CD14-positive monocyte (primary cell): Measurements from ENCODE around the gene CFL1. TPM values are rescaled to one million over a fixed set of nuclear protein-coding genes. Genes with fewer than 3 reads are reported as not detected.

Experiments
- DNase-seq, 3 donors: peaks; one replicate each; pipeline ENCODE4 v3.0.0-alpha.2; 2011 to 2022
- H2AFZ ChIP-seq: 2 replicates; pipeline ENCODE4 v1.6.0; 2012; ENCODE audit warnings: mild to moderate bottlenecking, low read depth, low read length, inconsistent platforms; ENCODE audit not compliant: insufficient read depth, poor library complexity, severe bottlenecking
- H3K27ac ChIP-seq, 2 donors: 1 replicate in 1 of 2; 2 replicates in 1 of 2; pipeline ENCODE4 v1.5.1; 2012 to 2013; ENCODE audit warnings: low read length in 2 of 2, control low read depth in 1 of 2, inconsistent platforms in 1 of 2, low read depth in 1 of 2, mild to moderate bottlenecking in 1 of 2
- H3K27me3 ChIP-seq, 2 donors: one replicate each; pipeline versions ENCODE4 v1.6.0 to v1.6.1; 2011 to 2013; ENCODE audit warnings: low read length in 2 of 2; ENCODE audit not compliant: control insufficient read depth in 2 of 2, insufficient read depth in 2 of 2
- H3K36me3 ChIP-seq, 2 donors: replicated peaks in 1 of 2; 1 replicate in 1 of 2; 2 replicates in 1 of 2; pipeline versions ENCODE4 v1.5.1 to v1.6.1; 2012 to 2013; ENCODE audit warnings: low read length in 2 of 2, control low read depth in 1 of 2, inconsistent platforms in 1 of 2, mild to moderate bottlenecking in 1 of 2; ENCODE audit not compliant: insufficient read depth in 2 of 2, control insufficient read depth in 1 of 2
- H3K4me1 ChIP-seq, 2 donors: 1 replicate in 1 of 2; 2 replicates in 1 of 2; pipeline versions ENCODE4 v1.5.1 to v1.6.1; 2012 to 2013; ENCODE audit warnings: low read length in 2 of 2, control low read depth in 1 of 2, inconsistent platforms in 1 of 2, mild to moderate bottlenecking in 1 of 2, moderate library complexity in 1 of 2; ENCODE audit not compliant: insufficient read depth in 2 of 2, control insufficient read depth in 1 of 2
- H3K4me2 ChIP-seq: replicated peaks from 2 replicates; pipeline ENCODE3; 2012; ENCODE audit warnings: low read length, moderate library complexity, mild to moderate bottlenecking; ENCODE audit not compliant: poor library complexity, severe bottlenecking; ENCODE audit errors: extremely low read depth
- H3K4me3 ChIP-seq, 3 experiments: fragments of 200-600 bp in 1 of 3; sonication (generic) in 1 of 3; replicated peaks in 1 of 3; 1 replicate in 2 of 3; 2 replicates in 1 of 3; pipeline ENCODE4 v1.5.1; 2011 to 2013; ENCODE audit warnings: low read length in 3 of 3, mild to moderate bottlenecking in 3 of 3, control low read depth in 2 of 3, low read depth in 2 of 3, inconsistent platforms in 1 of 3, moderate library complexity in 1 of 3
- H3K79me2 ChIP-seq: 2 replicates; pipeline ENCODE4 v1.6.0; 2012; ENCODE audit warnings: mild to moderate bottlenecking, control low read depth, inconsistent platforms, low read length, moderate library complexity; ENCODE audit not compliant: insufficient read depth
- H3K9ac ChIP-seq: 2 replicates; pipeline ENCODE4 v1.6.0; 2017; ENCODE audit warnings: low read length, mild to moderate bottlenecking; ENCODE audit not compliant: insufficient read depth, poor library complexity, severe bottlenecking
- H3K9me3 ChIP-seq, 2 donors: replicated peaks in 1 of 2; 1 replicate in 1 of 2; 2 replicates in 1 of 2; pipeline versions ENCODE4 v1.5.1 to v1.6.1; 2012 to 2013; ENCODE audit warnings: low read length in 2 of 2, control low read depth in 1 of 2; ENCODE audit not compliant: control insufficient read depth in 1 of 2, insufficient read depth in 1 of 2
- H4K20me1 ChIP-seq: 2 replicates; pipeline ENCODE4 v1.6.0; 2012; ENCODE audit warnings: mild to moderate bottlenecking, low read length, control low read depth, moderate library complexity; ENCODE audit not compliant: insufficient read depth
- H3K27ac Mint-ChIP-seq, 7 donors: one replicate each; pipeline ENCODE4 v1.8.0; 2020; ENCODE audit warnings: mild to moderate bottlenecking in 7 of 7, mixed read lengths in 7 of 7, moderate library complexity in 6 of 7, inconsistent platforms in 2 of 7
- H3K27me3 Mint-ChIP-seq, 3 donors: one replicate each; pipeline ENCODE4 v1.8.0; 2021 to 2022; ENCODE audit warnings: low read depth in 3 of 3, mild to moderate bottlenecking in 3 of 3, mixed read lengths in 3 of 3, moderate library complexity in 3 of 3, inconsistent platforms in 1 of 3
- H3K36me3 Mint-ChIP-seq, 2 donors: one replicate each; pipeline ENCODE4 v1.8.0; 2020; ENCODE audit warnings: mixed read lengths in 2 of 2, inconsistent platforms in 1 of 2, mild to moderate bottlenecking in 1 of 2
- H3K4me1 Mint-ChIP-seq: one replicate; pipeline ENCODE4 v1.8.0; 2020; ENCODE audit warnings: mild to moderate bottlenecking, mixed read lengths
- H3K4me3 Mint-ChIP-seq, 2 donors: one replicate each; pipeline ENCODE4 v1.8.0; 2020; ENCODE audit warnings: mild to moderate bottlenecking in 2 of 2, mixed read lengths in 2 of 2, moderate library complexity in 1 of 2
- H3K9me3 Mint-ChIP-seq, 7 donors: one replicate each; pipeline ENCODE4 v1.8.0; 2020 to 2022; ENCODE audit warnings: mixed read lengths in 7 of 7, mild to moderate bottlenecking in 6 of 7, moderate library complexity in 6 of 7, inconsistent platforms in 2 of 7
- WGBS: methylation state at CpG from one replicate; pipeline ENCODE4 v1.1.5; 2013; ENCODE audit warnings: missing lambda C conversion rate; ENCODE audit not compliant: insufficient coverage; 5-methylcytosine and 5-hydroxymethylcytosine counted together
- intact Hi-C, 2 donors: fragments of 100-400 bp; cut with micrococcal nuclease; formaldehyde crosslinking; loops; one replicate each; pipeline versions ENCODE4 v1.15.0 to v1.15.1; 2023
- polyA plus RNA-seq, 3 donors: library from polyadenylated mRNA; depleted of rRNA in 1 of 3; unstranded in 2 of 3; stranded (reverse) in 1 of 3; fragments of 300-500 nt in 2 of 3; fragments of >200 nt in 1 of 3; fragmentation: Illumina TruSeq in 2 of 3; gene quantifications; 1 replicate in 2 of 3; 2 replicates in 1 of 3; pipeline ENCODE4 v1.2.3, GENCODE V29; 2012 to 2021
- TF ChIP-seq, protein P1 (sequence below): fragments of 200-600 bp; IDR thresholded peaks from one replicate; pipeline ENCODE4 v1.8.0; 2022; ENCODE audit warnings: antibody characterized with exemption, mild to moderate bottlenecking

Gene CFL1
- polyA plus RNA-seq, 3 donors, result 1,281 to 2,233 (median 1,889) TPM

DNA sequence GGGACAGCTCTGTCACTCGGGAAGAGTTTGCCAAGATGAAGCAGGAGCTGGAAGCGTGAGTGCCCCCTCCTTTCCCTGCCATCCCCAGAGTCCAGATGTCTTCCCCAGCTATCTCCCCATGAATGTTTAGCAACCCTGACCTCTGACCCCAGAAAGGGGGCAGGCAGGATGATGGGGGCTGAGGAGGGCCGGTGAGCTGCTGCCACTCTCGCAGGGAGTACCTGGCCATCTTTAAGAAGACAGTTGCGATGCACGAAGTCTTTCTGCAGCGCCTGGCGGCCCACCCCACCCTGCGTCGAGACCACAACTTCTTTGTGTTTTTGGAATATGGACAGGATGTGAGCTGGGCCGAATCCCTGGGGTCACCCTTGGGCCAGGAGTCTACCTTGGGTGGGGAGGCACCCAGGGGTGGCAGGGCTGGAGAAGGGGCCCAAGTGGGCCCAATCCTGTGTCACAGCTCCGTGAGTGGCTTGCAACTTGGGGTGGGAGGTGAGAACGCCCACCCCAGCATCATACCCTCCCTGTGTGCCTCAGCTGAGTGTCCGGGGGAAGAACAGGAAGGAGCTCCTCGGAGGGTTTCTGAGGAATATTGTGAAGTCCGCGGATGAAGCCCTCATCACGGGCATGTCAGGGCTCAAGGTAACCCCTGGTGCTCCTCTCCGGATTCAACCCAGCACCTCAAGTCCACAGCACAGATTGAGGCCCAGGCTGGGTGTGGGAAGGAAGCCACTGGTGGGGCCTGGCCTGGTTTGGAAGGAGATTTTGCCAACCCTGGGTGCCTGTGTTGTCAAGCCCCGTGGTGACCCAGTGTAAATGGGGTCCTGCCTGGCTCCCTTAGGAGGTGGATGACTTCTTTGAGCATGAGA lies 7.5 kb downstream of the CFL1 start:
- no peaks in the 10 kb centered on the region for H3K27me3 ChIP-seq
- peaks cover 0 to 7% of the 10 kb centered on the region in 2 donors for H3K4me1 ChIP-seq
- Mint-ChIP-seq H3K9me3 (peaks cover 0 to 10% (median 8%) of the 10 kb centered on the region in 7 donors), H3K4me3 (no peak overlapping the region), H3K4me1 (peaks cover 23% of the 10 kb centered on the region), H3K27ac (no peak overlapping the region), H3K27me3 (peaks cover 0 to 5% (median 0%) of the 10 kb centered on the region in 3 donors), H3K36me3 (peaks cover 33 to 45% of the 10 kb centered on the region in 2 donors)
- peaks cover 60% of the 10 kb centered on the region for H4K20me1 ChIP-seq
- H3K27ac ChIP-seq, result peak overlapping the region in 1 of 2 donors; percentile 4
- TF ChIP-seq, protein P1, sequence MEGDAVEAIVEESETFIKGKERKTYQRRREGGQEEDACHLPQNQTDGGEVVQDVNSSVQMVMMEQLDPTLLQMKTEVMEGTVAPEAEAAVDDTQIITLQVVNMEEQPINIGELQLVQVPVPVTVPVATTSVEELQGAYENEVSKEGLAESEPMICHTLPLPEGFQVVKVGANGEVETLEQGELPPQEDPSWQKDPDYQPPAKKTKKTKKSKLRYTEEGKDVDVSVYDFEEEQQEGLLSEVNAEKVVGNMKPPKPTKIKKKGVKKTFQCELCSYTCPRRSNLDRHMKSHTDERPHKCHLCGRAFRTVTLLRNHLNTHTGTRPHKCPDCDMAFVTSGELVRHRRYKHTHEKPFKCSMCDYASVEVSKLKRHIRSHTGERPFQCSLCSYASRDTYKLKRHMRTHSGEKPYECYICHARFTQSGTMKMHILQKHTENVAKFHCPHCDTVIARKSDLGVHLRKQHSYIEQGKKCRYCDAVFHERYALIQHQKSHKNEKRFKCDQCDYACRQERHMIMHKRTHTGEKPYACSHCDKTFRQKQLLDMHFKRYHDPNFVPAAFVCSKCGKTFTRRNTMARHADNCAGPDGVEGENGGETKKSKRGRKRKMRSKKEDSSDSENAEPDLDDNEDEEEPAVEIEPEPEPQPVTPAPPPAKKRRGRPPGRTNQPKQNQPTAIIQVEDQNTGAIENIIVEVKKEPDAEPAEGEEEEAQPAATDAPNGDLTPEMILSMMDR, result no peak
- no peak for DNase-seq
- peaks cover 4 to 8% of the 10 kb centered on the region in 2 donors for H3K9me3 ChIP-seq
- no peak overlapping the region for H2AFZ ChIP-seq
- intact Hi-C loops, result no loop called here
- H3K9ac ChIP-seq, result no peak overlapping the region
- H3K79me2 ChIP-seq, result peaks cover 23% of the 10 kb centered on the region
- peaks cover 35 to 50% of the 10 kb centered on the region in 2 donors for H3K36me3 ChIP-seq
- H3K4me3 ChIP-seq, result no peak overlapping the region
- no peak overlapping the region for H3K4me2 ChIP-seq
- 87% methylated on average over 6 of the region's 20 CpGs for WGBS

DNA sequence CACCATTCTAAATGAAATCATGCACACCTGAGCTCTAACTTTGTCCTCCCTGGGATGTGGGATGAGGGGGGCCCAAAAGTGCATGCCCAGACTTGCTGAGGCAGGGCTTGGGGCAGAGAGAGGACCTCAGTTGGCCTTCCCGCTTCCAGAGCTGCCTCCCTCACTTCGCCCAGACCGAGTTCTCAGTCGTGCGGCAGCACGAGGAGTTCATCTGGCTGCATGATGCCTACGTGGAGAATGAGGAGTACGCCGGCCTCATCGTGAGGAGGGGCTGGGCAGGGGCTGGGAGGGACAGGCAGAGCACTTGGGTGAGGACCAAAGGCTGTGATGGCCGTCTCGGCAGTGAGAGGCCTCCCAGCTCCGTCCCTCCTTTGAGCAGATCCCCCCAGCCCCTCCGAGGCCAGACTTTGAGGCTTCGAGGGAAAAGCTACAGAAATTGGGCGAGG lies 8.2 kb downstream of the CFL1 start:
- no peaks in the 10 kb centered on the region for H3K4me1 ChIP-seq
- H3K4me3 ChIP-seq, result no peak overlapping the region
- peaks cover 4 to 8% of the 10 kb centered on the region in 2 donors for H3K9me3 ChIP-seq
- Mint-ChIP-seq H3K36me3 (peaks cover 28 to 38% of the 10 kb centered on the region in 2 donors), H3K27me3 (peaks cover 0 to 5% (median 0%) of the 10 kb centered on the region in 3 donors), H3K4me1 (peaks cover 22% of the 10 kb centered on the region), H3K4me3 (no peak overlapping the region), H3K9me3 (peaks cover 0 to 10% (median 8%) of the 10 kb centered on the region in 7 donors), H3K27ac (no peak overlapping the region)
- H3K9ac ChIP-seq, result no peak overlapping the region
- no peak overlapping the region for H2AFZ ChIP-seq
- peaks cover 53% of the 10 kb centered on the region for H4K20me1 ChIP-seq
- no peak overlapping the region for H3K4me2 ChIP-seq
- TF ChIP-seq, protein P1, result no peak
- DNase-seq, result no peak
- WGBS, result 84% methylated on average over 14 of the region's 16 CpGs
- intact Hi-C loops, result no loop called here
- H3K27me3 ChIP-seq, result no peaks in the 10 kb centered on the region
- peaks cover 29 to 43% of the 10 kb centered on the region in 2 donors for H3K36me3 ChIP-seq
- no peak overlapping the region for H3K27ac ChIP-seq
- peaks cover 16% of the 10 kb centered on the region for H3K79me2 ChIP-seq
